ENCODE data around the gene LBX2. TPM values are rescaled to one million over a fixed set of nuclear protein-coding genes. Genes with fewer than 3 reads are reported as not detected.
"Not testable (repeated sequence)": the region's sequence is repeated elsewhere in the genome, so short reads cannot be mapped to it uniquely, and the experiment has no call there.

LBX2 gene
- polyA plus RNA-seq, 1 experiment = 0.61 TPM

DNA sequence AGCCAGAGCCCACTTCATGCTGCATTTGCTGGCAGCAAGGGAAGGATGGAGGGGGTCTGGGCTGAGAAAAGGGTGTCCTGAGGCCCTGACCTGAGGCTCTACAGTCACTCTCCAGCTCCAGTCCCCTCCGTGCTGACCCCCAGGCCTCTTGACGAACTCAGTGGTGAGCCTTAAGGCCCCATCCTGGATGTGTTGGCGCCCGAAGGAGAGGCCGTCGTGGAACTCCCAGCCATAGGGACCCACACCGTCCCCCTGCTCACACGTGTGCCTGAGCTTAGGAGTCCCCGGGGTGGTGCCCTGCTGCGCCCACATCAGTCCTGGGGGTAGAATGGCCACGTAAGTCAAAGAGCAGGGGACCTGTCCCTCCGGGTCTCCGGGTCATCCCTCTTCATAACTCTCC lies 35.0 kb downstream of the LBX2 start:
- no peaks in the 10 kb centered on the region for H3K27me3 ChIP-seq (ENCODE audit: control insufficient read depth, insufficient read depth, low read length)
- ChIA-PET POLR2A (interaction anchor here (0.7 kb wide), 1 partner anchor 25 kb away, joined by 7 read pairs; no protein-coding TSS in a partner anchor), CTCF (interaction anchor here (0.9 kb wide), 1 partner anchor 48 kb away, joined by 3 read pairs; no protein-coding TSS in a partner anchor)
- peak overlapping the region; percentile 73 for H3K4me3 ChIP-seq (ENCODE audit: low read depth, low read length)
- no peak for DNase-seq (ENCODE audit: low read depth)
- no peak for TF ChIP-seq CTCF (IDR thresholded peaks at IDR 0.05; ENCODE audit: insufficient read depth, low read depth, low read length)
- H3K36me3 ChIP-seq (ENCODE audit: control insufficient read depth, insufficient read depth, low read length) = peaks cover 15% of the 10 kb centered on the region

DNA sequence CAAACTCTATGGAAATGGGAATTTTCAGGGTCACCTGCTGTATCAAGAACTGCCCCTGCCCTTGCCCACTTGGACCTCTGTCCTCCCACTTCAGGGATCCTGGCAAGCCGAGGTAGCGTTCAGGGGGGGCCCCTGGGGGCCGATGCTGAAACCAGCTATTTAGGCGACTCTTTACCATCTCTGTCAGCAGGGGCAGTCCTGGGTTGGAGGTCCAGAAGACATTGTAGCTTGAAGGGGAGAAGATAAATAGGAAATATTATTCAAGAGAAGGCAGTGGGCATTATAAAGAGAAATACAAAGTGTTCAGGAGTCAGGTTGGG lies 36.7 kb downstream of the LBX2 start:
- DNase-seq (ENCODE audit: low read depth) = no peak
- H3K36me3 ChIP-seq (ENCODE audit: control insufficient read depth, insufficient read depth, low read length) = peaks cover 15% of the 10 kb centered on the region
- ChIA-PET CTCF (no interaction called here), POLR2A (no interaction called here)
- TF ChIP-seq CTCF (IDR thresholded peaks at IDR 0.05; ENCODE audit: insufficient read depth, low read depth, low read length) = no peak
- H3K27me3 ChIP-seq (ENCODE audit: control insufficient read depth, insufficient read depth, low read length) = no peaks in the 10 kb centered on the region
- H3K4me3 ChIP-seq (ENCODE audit: low read depth, low read length) = no peak overlapping the region

DNA sequence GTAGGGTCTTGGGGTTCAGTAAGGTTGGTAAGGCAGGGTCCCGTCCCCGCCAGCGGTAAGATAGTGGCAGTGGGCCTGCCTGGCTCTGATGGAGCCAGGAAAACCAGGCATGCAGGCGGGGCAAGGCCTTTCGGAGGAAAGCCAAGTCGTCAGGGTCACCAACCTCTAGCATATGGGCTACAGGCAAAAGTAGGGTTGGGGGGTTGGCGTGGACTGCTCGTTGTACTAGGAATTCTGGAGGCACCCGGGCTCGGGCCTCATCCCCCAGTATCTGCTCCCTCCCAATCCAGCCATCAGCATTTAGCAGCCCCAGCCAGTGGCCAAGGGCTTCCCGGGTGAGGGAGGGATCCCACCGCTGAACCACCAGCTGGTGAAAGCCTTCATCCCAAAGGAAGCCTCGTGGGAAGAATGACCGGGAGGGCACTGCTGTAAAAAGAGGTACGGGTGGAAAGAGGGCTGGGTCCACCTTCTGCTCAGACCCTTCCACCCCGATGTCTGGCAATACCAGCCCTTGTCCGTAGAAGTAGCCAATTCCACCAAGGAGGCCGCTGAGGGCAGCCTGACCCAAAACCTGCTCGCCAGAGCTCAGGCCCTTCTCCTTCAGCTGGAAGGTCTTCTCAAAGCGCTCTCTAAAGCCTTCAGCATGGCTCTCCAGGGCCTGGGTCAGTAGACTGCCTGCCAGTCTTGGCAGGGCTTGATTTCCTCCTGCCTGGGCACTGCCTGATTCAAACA lies 37.2 kb downstream of the LBX2 start:
- Histone ChIP-seq H3K27me3 (ENCODE audit: control insufficient read depth, insufficient read depth, low read length) (no peaks in the 10 kb centered on the region), H3K4me3 (ENCODE audit: low read depth, low read length) (no peak overlapping the region), H3K36me3 (ENCODE audit: control insufficient read depth, insufficient read depth, low read length) (peaks cover 15% of the 10 kb centered on the region)
- TF ChIP-seq CTCF (IDR thresholded peaks at IDR 0.05; ENCODE audit: insufficient read depth, low read depth, low read length) = no peak
- DNase-seq (ENCODE audit: low read depth) = no peak
- ChIA-PET POLR2A (no interaction called here), CTCF (interaction anchor here (1.0 kb wide), 1 partner anchor 123 kb away, joined by 3 read pairs; no protein-coding TSS in a partner anchor)

DNA sequence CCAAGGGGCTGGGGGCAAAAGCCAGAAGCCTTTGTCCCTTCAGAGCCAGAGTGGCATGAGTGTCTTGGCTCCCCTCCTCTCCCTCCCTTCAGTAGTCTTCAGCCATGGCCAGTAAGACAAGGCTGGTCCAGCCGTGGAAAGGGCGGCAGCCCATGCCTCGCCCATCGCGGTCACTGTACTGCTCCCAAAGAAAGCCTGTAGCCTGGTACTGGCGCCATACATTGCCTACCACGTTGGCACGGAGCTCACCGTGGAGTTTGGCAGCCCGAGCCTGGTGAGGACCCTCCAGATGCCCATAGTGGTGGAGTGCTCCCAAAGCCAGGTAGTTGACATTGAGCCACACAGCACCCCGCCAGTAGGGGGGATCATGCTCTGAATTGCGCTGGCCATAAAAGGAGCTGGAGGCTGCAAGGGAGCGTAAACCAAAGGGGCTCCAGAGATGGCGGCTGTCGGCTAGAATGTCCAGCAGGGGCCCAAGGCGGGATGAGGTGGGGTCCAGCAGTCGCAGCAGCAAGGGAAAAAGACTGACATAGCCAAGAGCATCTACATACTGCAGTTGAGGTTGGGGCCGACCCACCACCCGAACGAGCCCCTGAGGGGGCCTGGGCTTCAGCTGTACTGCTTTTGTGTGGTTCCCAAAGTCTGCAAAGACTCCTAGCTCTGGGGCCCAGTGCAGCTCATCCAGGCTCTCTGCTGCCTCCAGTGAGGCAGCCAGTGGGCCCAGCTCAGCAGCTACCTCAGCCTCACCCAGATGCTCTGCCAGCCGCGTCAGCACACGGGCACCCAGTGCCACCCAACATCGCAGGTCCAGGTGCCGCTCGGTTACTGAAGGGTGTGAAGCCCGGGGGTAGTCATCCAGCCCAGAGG lies 38.0 kb downstream of the LBX2 start:
- H3K4me3 ChIP-seq (ENCODE audit: low read depth, low read length) = no peak overlapping the region
- TF ChIP-seq CTCF (IDR thresholded peaks at IDR 0.05; ENCODE audit: insufficient read depth, low read depth, low read length) = 0 out of 2 replicates have a peak, but pooled peaks have one; percentile 23
- peaks cover 15% of the 10 kb centered on the region for H3K36me3 ChIP-seq (ENCODE audit: control insufficient read depth, insufficient read depth, low read length)
- ChIA-PET CTCF (interaction anchor here (0.6 to 1.2 kb wide), 3 partner anchors 21 to 126 kb away, joined by 3 read pairs; no protein-coding TSS in a partner anchor), POLR2A (no interaction called here)
- no peak for DNase-seq (ENCODE audit: low read depth)
- no peaks in the 10 kb centered on the region for H3K27me3 ChIP-seq (ENCODE audit: control insufficient read depth, insufficient read depth, low read length)

DNA sequence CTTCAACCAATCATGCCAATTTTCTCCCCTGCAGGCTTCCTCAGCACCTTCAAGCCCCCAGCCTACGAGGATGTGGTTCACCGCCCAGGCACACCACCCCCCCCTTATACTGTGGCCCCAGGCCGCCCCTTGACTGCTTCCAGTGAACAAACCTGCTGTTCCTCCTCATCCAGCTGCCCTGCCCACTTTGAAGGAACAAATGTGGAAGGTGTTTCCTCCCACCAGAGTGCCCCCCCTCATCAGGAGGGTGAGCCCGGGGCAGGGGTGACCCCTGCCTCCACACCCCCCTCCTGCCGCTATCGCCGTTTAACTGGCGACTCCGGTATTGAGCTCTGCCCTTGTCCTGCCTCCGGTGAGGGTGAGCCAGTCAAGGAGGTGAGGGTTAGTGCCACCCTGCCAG lies 39.2 kb downstream of the LBX2 start:
- H3K4me3 ChIP-seq (ENCODE audit: low read depth, low read length); DNase-seq (ENCODE audit: low read depth); POLR2A ChIA-PET; H3K27me3 ChIP-seq (ENCODE audit: control insufficient read depth, insufficient read depth, low read length): not testable (repeated sequence)
- H3K36me3 ChIP-seq (ENCODE audit: control insufficient read depth, insufficient read depth, low read length) = peaks cover 15% of the 10 kb centered on the region
- CTCF ChIA-PET = interaction anchor here (1.2 kb wide), 1 partner anchor 127 kb away, joined by 3 read pairs; no protein-coding TSS in a partner anchor

DNA sequence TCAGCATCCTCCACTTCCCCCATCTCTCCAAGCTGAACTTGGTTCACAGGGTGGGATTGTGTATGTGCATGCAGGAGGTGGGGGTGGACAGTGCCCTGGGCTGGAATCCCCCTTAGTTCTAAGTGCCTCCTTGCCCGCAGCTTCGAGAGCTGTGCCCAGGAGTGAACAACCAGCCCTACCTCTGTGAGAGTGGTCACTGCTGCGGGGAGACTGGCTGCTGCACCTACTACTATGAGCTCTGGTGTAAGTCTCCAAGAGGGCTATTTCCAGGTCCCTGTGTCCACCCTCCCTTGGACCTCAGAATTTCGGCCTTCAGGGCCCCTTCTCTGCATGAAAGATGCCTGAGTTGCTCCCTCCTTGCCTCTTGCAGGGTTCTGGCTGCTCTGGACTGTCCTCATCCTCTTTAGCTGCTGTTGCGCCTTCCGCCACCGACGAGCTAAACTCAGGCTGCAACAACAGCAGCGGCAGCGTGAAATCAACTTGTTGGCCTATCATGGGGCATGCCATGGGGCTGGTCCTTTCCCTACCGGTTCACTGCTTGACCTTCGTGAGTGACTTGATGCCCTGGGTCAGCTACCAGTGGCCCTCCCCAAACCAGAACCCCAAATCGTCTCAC lies 39.8 kb downstream of the LBX2 start:
- H3K4me3 ChIP-seq (ENCODE audit: low read depth, low read length); DNase-seq (ENCODE audit: low read depth); CTCF ChIA-PET; H3K27me3 ChIP-seq (ENCODE audit: control insufficient read depth, insufficient read depth, low read length); POLR2A ChIA-PET: not testable (repeated sequence)
- peaks cover 15% of the 10 kb centered on the region for H3K36me3 ChIP-seq (ENCODE audit: control insufficient read depth, insufficient read depth, low read length)

All from BJ (cell line).